AG20443 (cell line): ENCODE data around the gene BABAM2.
"Not testable (repeated sequence)": the region's sequence is repeated elsewhere in the genome, so short reads cannot be mapped to it uniquely, and the experiment has no call there.

Experiments used
- DNase-seq: peaks from one replicate; pipeline ENCODE4 v3.0.0; 2012; ENCODE audit warnings: low spot score, mixed read lengths

BABAM2 gene

DNA sequence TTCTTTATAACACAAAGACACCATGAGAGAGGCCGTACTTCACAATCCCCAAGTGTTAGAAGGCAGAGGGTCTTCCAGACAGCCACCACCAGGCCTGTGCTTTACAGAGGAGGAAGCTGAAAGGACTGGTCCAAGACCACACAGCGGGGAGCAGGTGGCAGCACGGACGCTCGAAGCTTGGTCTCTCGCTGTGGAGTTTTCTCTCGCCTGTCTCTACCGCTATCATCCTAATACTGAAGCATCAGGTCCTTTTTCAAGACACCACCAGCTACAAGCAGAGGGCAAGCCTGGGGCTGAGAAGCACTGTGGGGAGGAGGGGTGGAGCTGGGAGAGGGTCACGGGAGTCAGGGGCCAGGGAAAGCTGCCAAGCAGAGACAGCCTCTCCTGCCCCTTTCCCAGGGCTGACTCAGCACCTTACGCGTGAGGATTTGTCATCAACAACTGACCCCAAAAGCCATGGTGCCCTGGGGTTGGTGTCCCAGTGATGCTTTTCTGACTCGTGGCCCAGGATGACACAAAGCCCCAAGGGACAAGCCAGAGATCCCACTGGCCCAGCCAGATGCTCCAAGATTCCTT lies 470.3 kb downstream of the BABAM2 start:
- DNase-seq: peak; percentile 32

- DNase-seq: no peak
Measured at GRCh38 chr2:28361991-28362710, 471.6 kb downstream of the BABAM2 start.

- DNase-seq: no peak
Measured at GRCh38 chr2:28362991-28363521, 472.5 kb downstream of the BABAM2 start.

- no peak for DNase-seq
Measured at GRCh38 chr2:28363686-28364280, 473.3 kb downstream of the BABAM2 start.

DNA sequence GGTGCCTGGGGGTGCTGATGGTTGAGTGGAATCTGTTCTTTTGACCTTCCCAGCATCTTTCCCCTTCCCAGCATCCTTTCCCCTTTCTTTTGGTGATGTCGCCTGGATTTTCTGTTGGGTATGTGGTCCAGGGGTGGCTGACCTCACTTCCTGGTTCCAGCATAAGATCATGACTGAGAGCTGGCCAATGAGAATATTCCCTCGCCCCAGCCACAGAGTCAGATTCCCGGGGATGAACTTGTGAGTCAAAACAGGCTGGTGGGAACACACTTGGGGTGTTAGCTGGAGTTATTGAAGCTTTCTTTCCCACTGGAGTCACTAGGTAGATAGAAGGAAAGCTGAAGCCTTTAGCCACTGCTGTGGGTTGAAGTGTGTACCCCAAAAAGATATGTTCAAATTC lies 474.1 kb downstream of the BABAM2 start:
- no peak for DNase-seq

GRCh38 chr2:28365158-28365557 lies 474.6 kb downstream of the BABAM2 start:
- no peak for DNase-seq

DNA sequence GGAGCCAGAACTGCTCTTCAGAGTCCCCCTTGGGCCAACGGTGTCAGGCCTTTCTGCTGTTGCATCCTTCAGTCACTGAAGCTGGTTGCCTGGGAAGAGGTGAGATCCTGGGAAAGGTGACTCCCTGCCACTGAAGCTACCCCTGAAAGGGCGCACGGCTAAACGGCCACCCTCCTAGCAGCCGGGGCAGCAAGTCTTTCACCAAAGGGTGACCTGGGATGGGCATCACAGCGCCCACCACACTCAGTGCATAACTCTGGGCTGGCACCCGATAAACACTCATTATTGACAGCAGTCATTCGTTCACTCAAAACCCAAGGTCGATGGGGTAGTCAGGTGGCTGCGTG lies 475.6 kb downstream of the BABAM2 start:
- no peak for DNase-seq

- DNase-seq: no peak
Measured at GRCh38 chr2:28366496-28367282, 476.2 kb downstream of the BABAM2 start.

GRCh38 chr2:28367667-28368356 lies 477.3 kb downstream of the BABAM2 start:
- DNase-seq: no peak

DNA sequence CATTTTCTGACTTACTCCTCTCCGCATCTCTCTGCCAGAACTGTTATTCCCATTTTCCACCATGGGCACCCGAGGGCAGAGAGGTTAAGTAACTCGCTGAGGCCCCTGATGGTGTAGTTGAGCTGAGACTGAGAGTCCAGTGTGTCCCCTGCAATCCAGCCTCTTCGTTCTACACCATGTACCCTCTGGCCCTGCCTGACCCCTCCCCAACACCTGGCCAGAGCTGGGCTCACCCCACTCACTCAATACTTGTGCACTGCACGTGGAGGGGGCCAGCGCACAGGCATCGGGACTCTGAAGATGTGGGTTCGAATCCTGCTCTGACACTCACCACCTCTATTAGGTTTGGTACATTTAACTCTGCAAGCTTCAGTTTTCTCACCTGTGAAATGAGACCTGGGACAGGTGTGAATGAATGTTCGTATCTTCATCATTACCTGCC lies 477.8 kb downstream of the BABAM2 start:
- no peak for DNase-seq

GRCh38 chr2:28369358-28369757 lies 478.8 kb downstream of the BABAM2 start:
- no peak for DNase-seq

DNA sequence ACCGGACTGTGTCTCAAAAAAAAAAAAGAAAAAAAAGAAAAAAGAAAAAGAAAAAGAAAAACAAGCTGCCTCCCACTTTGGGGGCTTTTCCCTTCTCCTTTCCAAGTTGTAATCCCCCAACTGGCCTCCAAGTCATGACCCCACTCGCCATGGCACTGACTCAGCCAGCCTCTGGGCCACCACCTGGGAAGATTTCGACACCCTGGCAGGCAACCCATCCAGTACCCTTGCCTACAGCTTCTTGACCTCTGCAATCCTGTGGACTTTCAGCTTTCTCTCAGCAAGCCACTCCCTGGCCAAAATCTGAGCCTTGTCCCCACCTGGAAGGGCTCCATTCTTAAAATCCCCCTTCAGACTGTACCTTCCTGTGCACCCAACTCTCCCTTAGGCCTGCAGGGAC lies 479.8 kb downstream of the BABAM2 start:
- DNase-seq: no peak

DNA sequence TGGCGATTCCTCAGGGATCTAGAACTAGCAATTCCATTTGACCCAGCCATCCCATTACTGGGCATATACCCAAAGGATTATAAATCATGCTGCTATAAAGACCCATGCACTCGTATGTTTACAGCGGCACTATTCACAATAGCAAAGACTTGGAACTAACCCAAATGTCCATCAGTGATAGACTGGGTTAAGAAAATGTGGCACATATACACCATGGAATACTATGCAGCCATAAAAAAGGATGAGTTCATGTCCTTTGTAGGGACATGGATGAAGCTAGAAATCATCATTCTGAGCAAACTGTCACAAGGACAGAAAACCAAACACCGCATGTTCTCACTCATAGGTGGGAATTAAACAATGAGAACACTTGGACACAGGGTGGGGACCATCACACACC lies 481.2 kb downstream of the BABAM2 start:
- DNase-seq: not testable (repeated sequence)

DNA sequence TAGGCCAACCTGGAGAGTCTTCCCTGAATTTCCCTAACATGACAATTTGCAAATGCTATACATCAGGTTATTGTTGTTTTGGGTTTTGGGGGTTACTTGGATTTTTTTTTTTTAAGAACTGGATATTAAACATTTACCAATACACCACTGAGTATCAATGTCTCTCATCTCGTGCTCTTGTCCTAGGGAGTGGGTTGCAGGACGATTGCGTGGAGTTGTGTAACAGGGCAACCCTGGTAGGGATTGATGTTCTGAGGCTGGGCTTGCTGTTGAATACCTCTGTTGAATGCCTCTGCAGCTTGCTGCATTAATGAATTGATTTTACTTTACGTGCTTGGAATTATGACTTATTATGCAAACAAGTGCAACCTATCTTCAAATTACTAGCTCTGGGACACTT lies 483.3 kb downstream of the BABAM2 start:
- DNase-seq: no peak

DNA sequence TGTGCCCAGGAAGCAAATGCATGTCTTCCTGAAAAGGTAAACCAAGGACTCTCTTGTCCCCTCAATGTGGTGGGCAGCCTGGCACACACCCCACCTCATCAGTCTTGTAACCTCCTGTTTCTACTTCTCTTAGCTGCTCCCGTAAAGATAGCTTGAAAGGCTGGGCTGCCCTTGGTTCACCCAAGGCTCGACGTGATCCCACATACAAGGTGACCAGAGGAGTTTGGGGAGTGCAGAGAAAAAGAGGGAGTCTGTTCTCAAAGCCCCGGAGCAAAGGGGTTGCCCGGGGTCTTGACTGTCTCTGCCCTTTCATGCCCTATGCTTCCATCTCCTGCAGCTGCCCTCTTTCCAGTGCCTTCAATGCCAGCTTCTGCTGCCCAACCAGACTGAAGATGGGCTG lies 483.8 kb downstream of the BABAM2 start:
- DNase-seq: no peak

DNA sequence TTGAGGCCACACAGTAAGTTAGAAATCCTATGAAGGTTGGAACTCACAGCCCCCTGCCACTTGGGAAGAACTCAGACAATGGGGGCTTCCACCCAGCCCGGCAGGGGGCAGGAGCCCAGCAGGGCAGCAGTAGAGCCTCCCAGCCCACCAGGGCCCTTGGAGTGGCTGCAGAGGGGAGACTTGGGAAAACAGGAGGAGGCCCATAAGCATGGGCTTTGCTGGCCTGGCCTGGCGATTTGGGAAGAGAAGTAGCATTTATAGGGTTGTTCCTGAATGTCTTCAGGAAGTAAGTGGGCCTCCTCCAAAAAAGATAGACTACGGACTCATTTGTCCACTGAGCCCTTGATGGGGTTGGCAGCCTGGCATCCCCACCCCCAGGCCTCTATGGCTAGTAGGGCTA lies 484.7 kb downstream of the BABAM2 start:
- no peak for DNase-seq

GRCh38 chr2:28375742-28376631 lies 485.5 kb downstream of the BABAM2 start:
- no peak for DNase-seq

GRCh38 chr2:28377195-28377816 lies 486.8 kb downstream of the BABAM2 start:
- DNase-seq: no peak

GRCh38 chr2:28377984-28378678 lies 487.6 kb downstream of the BABAM2 start:
- DNase-seq: peak; percentile 32
